GM19463 (cell line): ENCODE results near the gene ADPRM.
"Not testable (repeated sequence)": the region's sequence is repeated elsewhere in the genome, so short reads cannot be mapped to it uniquely, and the experiment has no call there.

Experiments used
- ATAC-seq: cut with Tn5 transposase; IDR thresholded peaks from one replicate; pipeline ENCODE4 v1.9.1; 2021; ENCODE audit warnings: mild to moderate bottlenecking, moderate library complexity; ENCODE audit not compliant: unreplicated experiment

The ADPRM gene

GRCh38 chr17:10698096-10698818 is 863 bp downstream of the ADPRM start:
- no peak for ATAC-seq

DNA sequence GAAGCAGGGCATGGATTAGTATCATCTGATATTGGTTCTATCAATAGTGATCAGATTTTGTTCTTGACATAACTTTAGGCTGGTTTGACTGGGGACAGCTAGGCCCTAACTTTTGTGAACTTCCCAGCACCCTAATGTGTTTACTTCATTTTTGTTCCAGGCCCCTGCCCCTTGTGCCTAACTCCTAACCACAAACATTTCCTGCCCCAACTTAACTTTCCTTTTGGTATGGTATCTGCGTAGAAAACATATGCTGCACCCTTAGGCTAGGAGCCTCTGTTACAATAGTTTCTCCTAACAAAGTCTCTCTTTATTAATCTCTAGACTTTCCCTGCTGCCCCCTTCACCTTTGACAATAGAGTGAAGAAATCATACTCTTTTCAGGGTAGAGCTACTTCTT is 2.5 kb downstream of the ADPRM start:
- ATAC-seq = no peak

DNA sequence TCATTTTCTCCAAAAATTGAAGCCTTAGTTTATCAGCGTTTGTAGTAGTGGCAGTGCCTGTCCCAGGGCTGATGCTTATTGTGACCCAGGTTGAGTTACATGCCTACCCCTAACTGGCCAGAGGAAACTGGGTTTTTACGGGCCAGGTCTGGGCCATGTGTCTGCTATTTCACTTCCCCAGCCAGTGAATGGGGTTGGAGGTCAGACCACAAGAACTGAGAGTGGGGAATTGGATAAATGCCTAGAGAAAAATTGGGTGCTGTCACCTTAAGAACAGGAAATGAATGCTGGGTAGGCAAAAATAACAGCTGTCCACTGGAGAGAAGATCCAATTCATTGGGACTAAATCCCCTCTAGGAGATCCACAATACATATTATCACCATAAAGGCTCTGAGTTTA is 5.2 kb downstream of the ADPRM start:
- ATAC-seq = no peak

DNA sequence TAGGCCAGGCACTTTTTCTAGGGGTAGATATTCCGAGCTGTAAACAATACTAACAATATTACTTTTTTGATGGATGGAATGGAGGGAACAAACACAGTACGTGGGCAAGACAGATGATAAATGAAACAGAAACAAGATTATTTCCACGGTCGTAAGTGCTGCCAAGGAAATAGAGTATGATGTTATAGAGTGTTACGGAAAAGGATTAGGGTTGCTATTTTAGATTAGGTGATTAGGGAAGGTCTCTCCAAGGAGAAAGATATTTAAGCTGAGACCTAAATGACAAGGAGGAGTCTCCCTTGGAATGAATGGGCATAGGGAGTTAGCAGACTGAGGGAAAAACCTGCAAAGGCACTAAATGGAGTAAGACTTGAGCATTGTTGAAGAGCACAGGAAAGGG is 8.3 kb downstream of the ADPRM start:
- ATAC-seq = no peak

GRCh38 chr17:10713318-10713717 is 15.9 kb downstream of the ADPRM start:
- no peak for ATAC-seq

- no peak for ATAC-seq
These were observed 18.8 kb downstream of the ADPRM start for GRCh38 chr17:10716218-10716617.

GRCh38 chr17:10718547-10718946 is 21.2 kb downstream of the ADPRM start:
- ATAC-seq = no peak

GRCh38 chr17:10724546-10725195 is 27.3 kb downstream of the ADPRM start:
- ATAC-seq = no peak

- ATAC-seq = no peak
These were observed 27.9 kb downstream of the ADPRM start for GRCh38 chr17:10725262-10725661.

GRCh38 chr17:10726196-10726595 is 28.8 kb downstream of the ADPRM start:
- ATAC-seq = no peak

GRCh38 chr17:10727192-10727591 is 29.8 kb downstream of the ADPRM start:
- ATAC-seq = no peak

GRCh38 chr17:10728331-10728892 is 31.0 kb downstream of the ADPRM start:
- ATAC-seq = no peak

DNA sequence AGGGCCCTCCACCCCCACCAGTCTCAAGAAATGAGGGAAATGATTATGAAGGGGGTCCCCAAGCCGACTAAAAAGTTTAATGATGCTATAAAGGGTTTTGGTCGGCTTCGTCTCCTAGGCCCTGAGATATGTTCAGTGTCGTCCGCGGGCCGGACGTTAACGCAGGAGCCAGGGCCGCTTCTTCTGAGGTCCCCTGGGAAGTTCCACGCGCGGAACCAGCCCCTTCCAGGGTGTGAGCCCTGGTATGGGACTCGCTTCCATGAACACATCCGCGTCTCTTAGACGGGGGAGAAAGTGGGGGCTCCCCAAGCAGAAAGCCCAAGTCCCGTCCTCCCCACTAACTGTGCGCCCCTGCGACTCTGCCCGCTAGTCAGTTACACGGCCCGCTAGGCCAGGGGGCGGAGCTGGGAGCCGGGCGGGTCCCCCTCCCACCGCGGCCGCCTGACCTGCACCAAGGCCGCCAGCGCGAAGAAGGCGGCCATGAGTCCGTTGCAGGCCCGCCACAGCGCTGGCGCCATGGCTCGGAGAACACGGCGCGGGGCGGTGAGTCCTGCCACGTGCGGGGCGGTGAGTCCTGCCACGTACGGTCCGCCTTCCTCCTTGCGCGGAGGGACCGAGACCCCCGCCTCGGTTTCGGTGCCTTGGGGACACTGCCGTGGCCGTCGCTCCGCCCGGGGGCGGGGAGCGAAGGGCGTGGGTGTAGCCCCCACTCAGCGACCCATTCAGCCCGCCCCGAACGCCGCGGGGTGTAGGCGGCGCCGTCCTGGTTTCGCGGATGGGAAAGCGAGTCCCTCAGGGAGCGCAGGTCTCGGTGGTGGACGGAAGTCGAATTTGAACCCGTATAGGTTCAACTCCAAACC is 32.2 kb downstream of the ADPRM start, which contains the start of gene TMEM220:
Gene TMEM220 (minus strand): TSS at position 690 of the 860 bp plus-strand sequence. CDS start 172 bp downstream, at position 518.
- peak; percentile 75 for ATAC-seq

DNA sequence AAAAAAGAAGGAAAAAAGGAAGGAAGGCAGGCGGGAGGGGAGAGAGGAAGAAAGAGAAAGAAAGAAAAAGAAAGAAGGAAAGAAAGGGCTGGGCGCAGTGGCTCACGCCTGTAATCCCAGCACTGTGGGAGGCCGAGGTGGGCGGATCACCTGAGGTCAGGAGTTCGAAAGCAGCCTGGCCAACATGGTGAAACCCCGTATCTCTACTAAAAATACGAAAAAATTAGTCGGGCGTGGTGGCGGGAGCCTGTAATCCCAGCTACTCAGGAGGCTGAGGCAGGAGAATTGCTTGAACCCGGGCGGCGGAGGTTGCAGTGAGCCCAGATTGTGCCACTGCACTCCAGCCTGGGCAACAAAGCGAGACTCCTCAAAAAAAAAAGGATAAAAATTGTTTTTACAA is 32.9 kb downstream of the ADPRM start:
- ATAC-seq = not testable (repeated sequence)

DNA sequence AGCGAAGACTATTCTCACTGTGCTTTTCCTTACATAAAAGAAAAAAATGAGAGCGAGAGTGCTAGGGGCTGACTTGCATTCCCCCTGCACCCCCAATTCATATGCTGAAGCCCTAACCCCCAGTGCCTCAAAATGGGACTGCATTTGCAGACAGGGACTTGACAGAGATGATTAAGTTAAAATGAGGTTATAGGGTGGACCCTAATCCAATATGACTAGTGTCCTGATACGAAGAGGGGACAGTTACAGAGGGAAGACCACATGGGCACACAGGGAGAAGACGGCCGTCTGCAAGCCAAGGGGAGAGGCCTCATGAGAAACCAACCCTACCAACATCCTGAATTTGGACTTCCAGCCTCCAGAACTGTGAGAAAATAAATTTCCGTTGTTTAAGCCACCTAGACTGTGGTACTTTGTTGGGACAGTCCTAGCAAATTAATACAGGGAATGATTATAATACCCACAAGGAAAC is 34.0 kb downstream of the ADPRM start:
- ATAC-seq = no peak

DNA sequence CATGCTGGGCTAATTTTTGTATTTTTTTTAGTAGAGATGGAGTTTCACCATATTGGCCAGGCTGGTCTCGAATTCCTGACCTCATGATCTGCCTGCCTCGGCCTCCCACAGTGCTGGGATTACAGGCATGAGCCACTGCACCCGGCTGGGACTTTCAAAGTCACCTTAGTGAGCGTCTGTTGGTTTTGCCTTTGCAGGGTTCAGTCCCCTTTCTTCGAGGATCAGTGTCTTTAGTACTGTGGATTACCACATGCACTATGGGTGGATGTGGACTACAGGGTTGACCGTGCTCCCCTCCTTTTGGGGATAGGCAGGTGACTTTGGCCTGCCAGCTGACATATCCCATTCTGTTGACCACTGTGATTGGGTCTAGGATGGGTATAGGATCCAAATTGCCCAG is 34.7 kb downstream of the ADPRM start:
- not testable (repeated sequence) for ATAC-seq

- no peak for ATAC-seq
These were observed 36.3 kb downstream of the ADPRM start for GRCh38 chr17:10733666-10734065.

DNA sequence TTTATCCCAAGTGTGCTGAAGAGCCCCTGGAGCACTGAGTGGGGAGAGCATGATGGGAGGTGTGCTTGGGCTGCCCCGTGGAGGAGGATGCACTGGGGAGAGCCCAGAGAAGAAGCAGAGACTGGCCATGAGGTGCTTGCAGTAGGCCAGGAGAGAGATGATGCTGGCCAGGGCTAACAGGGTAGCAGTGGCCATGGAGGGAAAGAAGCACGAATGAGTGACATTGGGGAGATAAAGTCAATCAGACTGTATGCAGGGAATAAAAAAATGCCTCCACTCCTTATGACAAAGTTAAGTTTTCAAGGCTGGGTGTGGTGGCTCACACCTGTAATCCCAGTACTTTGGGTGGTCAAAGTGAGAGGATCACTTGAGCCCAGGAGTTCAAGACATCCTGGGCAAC is 37.9 kb downstream of the ADPRM start:
- ATAC-seq = no peak

DNA sequence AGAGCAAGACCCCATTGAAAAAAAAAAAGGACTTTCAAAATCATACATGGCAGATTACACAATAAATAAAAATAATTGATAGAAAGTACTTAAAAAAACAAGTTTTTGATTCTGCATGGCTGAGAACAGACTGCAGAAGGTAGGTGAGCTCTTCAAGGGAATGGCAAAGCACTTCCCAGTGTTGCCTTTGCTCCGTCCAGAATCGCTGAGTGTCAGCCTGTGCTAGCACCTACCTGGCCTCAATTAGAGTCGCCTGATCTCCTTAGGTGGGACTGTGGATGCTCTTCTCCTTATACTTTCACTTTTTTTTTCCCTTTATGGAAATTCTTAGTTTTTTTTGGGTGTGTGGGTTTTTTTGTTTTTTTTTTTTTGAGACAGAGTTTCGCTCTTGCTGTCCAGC is 38.4 kb downstream of the ADPRM start:
- no peak for ATAC-seq

DNA sequence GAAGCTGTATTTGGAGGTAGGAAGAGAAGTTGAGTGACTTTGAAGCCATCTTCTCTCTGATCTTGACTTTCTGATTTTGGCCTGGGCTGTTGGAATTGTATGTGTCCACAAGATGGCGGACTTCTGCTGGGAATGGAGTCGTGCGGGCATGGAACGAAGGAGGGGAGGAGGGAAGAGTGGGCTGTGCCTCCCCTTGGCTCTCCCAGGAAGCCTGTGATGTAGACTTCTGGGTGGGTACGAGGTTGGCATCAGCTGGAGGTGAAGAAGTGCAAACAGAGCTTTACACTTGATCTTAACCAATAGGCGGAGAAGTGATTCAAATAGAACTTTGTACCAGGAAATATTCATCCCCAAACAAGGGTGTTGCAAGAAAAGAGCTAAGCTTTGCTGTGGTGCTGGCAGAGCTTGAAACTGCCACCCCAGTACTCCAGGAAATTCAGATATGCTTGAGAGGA is 39.8 kb downstream of the ADPRM start:
- ATAC-seq = no peak

DNA sequence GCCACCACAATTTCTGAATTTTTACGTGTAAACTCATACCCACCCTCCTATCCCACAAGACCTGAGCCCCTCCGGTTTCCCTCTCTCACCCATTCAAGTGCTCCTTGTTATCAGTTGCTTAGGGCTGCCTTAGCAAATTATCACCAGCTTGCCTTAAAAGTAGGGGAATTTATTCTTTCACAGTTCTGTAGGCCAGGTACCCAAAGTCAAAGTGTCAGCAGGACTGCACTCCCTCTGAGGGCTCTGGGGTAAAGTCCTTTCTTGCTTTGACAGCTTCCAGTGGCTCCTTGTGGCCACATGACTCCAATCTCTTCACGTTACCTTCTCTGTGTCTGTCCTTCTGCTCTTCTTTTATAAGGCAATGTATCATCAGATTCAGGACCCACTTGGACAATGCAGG is 40.3 kb downstream of the ADPRM start:
- ATAC-seq = no peak
